ENCODE measurements around the gene IRF2BPL.

DNA sequence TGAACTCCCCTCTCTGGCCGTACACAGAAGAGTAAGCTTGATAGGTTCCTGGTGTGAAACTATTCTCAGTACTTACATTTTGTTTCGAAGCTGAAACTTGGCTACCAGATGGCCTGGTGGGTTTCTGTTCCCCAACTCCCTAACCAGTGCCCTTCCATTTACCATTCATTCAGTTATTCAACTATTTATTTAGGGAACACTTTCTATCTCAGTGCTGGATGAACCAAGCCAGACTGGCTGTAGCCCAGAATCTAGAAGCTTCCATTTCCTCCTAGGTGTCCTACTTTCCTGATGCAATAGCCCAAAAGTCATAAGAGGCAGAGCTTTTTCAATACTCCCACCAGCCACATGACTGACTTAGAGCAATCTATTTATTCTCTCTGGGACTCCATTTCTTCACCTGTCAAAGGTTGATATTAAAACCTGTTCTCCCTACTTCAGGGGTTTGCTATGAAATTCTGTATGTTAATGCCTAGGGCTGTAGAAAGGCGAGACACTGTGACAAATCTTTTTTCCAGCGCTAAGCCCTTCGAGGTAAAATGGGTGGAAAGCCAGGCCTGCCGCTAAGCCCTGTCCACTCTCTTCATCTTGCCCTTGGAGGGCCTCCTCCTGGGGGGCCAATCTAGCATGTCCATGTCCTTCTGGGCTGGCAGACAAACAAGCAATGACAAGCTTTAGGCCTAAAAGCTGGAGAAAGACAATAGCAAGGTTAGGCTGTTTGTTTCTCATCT lies 8.1 kb upstream of the IRF2BPL start:
- TF ChIP-seq, protein P1, sequence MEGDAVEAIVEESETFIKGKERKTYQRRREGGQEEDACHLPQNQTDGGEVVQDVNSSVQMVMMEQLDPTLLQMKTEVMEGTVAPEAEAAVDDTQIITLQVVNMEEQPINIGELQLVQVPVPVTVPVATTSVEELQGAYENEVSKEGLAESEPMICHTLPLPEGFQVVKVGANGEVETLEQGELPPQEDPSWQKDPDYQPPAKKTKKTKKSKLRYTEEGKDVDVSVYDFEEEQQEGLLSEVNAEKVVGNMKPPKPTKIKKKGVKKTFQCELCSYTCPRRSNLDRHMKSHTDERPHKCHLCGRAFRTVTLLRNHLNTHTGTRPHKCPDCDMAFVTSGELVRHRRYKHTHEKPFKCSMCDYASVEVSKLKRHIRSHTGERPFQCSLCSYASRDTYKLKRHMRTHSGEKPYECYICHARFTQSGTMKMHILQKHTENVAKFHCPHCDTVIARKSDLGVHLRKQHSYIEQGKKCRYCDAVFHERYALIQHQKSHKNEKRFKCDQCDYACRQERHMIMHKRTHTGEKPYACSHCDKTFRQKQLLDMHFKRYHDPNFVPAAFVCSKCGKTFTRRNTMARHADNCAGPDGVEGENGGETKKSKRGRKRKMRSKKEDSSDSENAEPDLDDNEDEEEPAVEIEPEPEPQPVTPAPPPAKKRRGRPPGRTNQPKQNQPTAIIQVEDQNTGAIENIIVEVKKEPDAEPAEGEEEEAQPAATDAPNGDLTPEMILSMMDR (IDR thresholded peaks at IDR 0.05): no peak
- TF ChIP-seq POLR2A (IDR thresholded peaks at IDR 0.05) (no peak), EP300 (IDR thresholded peaks at IDR 0.05; ENCODE audit: low read depth) (no peak), POLR2AphosphoS5 (IDR thresholded peaks at IDR 0.05) (no peak)

Data from transverse colon (tissue), 4 donors.